Retinal pigment epithelial cell (primary cell): ENCODE measurements around the gene TBXAS1.

Experiments used
- DNase-seq: peaks from one replicate; pipeline ENCODE4 v3.0.0-alpha.2; 2010; ENCODE audit warnings: low read depth
- H3K4me3 ChIP-seq: 2 replicates; pipeline ENCODE4 v1.5.1; 2011; ENCODE audit warnings: mild to moderate bottlenecking, low read length, control low read depth, moderate library complexity
- TF ChIP-seq, protein P1 (sequence below): conservative IDR thresholded peaks from 2 replicates; pipeline ENCODE4 v1.5.1; 2011; ENCODE audit warnings: low read depth, low read length, control low read depth, inconsistent platforms

The TBXAS1 gene

DNA sequence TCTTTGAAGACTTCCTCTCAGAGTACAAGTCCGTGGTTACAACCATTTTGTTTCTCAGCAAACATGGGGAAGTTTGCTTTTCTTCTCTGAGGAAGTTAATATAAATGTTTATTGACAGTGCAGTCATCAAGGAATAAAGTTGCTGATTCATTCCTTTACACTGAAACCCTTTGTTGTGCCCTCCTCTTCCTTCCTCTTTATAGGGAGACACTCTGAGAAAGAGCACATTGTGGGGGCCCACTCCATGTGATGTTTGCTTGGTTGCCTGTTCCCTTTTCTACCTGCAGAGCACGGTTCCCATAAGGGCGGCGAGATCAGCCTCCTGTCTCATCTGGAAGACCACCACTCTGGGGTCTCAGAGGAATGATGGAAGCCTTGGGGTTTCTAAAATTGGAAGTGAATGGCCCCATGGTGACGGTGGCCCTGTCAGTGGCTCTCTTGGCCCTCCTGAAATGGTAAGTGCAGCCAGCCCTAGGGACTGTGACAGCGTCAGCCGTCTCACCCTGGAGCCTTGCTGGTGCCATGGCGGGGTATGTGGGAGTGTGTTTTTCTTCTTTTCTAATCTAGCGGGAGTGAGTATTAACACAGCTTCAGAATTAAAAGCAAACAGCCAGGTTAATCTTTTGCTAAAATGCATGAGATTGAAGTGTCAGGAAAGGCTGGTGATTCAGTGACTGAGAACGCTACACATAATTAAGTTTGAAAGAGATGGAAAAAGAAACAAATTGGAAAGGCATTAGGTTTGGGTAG is at the start of gene TBXAS1:
Gene TBXAS1 (plus strand): TSS at position 240 of the 750 bp plus-strand sequence. CDS start 127 bp downstream, at position 367.
- H3K4me3 ChIP-seq, result no peak within 1 kb of the TSS
- TF ChIP-seq, protein P1, sequence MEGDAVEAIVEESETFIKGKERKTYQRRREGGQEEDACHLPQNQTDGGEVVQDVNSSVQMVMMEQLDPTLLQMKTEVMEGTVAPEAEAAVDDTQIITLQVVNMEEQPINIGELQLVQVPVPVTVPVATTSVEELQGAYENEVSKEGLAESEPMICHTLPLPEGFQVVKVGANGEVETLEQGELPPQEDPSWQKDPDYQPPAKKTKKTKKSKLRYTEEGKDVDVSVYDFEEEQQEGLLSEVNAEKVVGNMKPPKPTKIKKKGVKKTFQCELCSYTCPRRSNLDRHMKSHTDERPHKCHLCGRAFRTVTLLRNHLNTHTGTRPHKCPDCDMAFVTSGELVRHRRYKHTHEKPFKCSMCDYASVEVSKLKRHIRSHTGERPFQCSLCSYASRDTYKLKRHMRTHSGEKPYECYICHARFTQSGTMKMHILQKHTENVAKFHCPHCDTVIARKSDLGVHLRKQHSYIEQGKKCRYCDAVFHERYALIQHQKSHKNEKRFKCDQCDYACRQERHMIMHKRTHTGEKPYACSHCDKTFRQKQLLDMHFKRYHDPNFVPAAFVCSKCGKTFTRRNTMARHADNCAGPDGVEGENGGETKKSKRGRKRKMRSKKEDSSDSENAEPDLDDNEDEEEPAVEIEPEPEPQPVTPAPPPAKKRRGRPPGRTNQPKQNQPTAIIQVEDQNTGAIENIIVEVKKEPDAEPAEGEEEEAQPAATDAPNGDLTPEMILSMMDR, result no peak
- DNase-seq, result peak; percentile 50

DNA sequence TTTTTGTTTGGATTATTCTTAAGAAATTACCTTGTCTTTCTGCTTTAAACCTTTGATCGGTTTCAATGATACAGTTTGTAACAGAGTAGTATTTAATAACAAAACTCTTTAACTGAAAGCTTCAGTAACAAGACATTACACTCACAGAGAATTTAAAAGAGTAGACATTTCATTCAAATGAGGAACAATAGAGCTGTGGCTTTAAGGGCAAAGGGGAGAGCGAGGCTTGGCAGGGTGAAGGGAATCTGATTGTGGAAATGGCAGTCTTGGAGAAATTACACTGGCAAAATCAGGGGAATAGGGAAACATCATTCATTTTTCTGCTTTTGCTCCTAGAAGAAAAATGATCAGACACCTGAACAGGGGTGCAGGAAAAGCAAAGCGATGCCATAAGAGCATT is 46.1 kb upstream of the TBXAS1 start:
- no peak overlapping the region for H3K4me3 ChIP-seq
- DNase-seq, result no peak
- TF ChIP-seq, protein P1, result no peak

DNA sequence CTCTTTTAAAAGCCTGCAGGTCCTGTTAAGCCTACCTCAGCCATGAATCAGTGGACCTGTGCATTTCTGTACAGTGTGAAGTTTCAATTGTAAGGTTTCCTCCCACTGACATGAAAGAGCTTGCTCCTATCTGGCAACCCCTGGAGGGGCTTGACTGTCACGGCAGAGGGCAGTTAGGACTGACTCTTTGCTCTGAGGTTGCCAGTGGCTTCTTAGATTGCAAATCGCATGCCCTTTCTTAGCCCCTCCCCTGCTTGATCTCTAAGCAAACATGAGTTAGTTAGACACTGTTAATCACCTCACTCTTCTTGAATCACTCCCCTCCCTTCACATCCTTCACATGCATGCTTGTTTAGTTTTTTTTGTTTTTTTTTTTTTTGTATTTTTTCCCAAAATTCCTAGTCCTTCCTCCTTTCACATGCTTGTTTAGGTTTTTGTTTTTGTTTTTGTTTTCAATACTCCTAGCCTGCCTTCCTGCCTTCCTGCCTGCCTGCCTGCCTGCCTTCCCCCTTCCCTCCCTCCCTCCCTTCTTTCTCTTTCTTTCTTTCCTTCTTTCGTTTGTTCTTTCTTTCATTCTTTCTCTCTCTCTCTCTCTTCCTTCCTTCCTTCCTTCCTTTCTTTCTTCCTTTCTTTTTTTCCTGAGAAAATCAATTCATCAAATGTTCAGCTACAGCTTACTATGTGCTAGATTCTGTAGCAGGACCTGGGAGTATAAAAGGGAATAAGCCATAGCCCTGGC is 45.2 kb upstream of the TBXAS1 start:
- DNase-seq, result no peak
- TF ChIP-seq, protein P1, result no peak
- no peak overlapping the region for H3K4me3 ChIP-seq

DNA sequence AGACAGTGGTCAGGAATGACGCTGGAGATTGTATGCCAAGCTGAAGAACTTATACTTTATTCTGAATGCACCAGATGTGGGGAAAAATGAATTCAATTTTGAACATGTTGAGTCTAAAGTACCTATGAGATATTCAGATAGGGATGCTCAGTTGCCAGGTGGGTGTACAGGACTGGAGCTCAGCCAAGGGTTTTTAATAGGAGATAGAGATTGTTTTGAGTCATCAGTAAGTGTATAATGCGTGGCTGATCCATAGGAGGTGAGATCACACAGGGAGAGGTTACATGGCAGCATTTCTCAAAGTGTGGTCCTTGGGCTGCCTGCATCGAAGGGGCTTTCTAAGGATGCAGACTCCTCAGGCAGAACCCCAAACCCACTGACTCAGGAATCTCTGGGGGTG is 44.4 kb upstream of the TBXAS1 start:
- no peak overlapping the region for H3K4me3 ChIP-seq
- no peak for DNase-seq
- TF ChIP-seq, protein P1, result no peak

DNA sequence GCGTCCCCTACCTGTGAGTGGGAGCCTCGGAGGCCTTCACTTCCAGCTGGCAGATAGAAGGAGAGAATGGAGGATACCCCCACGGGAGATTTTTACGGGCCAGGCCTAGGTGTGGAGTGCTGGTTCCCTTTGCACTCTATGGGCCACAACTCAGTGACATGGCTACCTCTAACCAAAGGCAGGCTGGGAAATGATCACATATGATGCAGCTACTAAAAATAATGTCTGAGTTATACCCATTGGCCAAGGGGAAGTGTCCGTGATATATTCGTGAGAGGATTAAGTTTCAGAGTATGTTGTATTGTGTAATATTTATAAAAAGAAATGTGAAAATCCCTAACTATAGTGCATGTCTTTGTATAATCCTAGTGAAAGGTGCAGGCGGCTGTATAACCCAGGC is 37.7 kb upstream of the TBXAS1 start:
- DNase-seq, result no peak
- TF ChIP-seq, protein P1, result no peak
- no peak overlapping the region for H3K4me3 ChIP-seq

DNA sequence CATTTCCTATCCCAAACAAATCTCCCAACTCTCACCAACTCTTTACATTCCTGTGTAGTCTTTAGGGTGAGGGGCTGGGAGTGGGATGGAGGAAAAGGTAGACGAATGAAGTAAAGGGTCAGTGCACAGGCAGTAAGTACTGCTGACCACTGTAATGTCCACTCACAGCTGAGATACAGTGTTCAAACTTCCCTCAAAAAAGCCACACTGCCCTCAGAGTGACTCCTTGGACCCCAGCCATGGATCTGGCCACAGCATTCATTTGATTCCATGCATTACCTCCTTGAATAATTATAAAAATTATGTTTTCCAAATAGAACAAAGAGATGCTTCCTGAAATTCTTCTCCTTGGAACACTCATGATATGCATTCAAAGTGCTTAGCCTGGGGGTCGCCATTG is 31.5 kb upstream of the TBXAS1 start:
- H3K4me3 ChIP-seq, result no peak overlapping the region
- TF ChIP-seq, protein P1, result no peak
- no peak for DNase-seq
